Tibial artery (tissue), 4 donors: ENCODE results near the gene ADCY9.

Experiments used
- DNase-seq, 2 donors: peaks; one replicate each; pipeline ENCODE4 v3.0.0-alpha.2; 2019
- H3K27ac ChIP-seq, 2 donors: fragments of 200-600 bp; sonication (generic) in 1 of 2; 1 replicate in 1 of 2; 2 replicates in 1 of 2; pipeline ENCODE4 v1.5.1; 2018 to 2019; ENCODE audit warnings: mild to moderate bottlenecking in 1 of 2
- H3K27me3 ChIP-seq, 2 donors: fragments of 200-600 bp; sonication (generic) in 1 of 2; one replicate each; pipeline versions ENCODE4 v1.5.1 to v1.6.0; 2016 to 2019
- H3K36me3 ChIP-seq, 3 donors: fragments of 200-600 bp; sonication (generic) in 2 of 3; one replicate each; pipeline ENCODE4 v1.5.1; 2016 to 2019; ENCODE audit warnings: mild to moderate bottlenecking in 2 of 3
- H3K4me1 ChIP-seq, 4 donors: fragments of 200-600 bp; sonication (generic) in 2 of 4; 1 replicate in 3 of 4; 2 replicates in 1 of 4; pipeline ENCODE4 v1.5.1; 2016 to 2019
- H3K4me3 ChIP-seq, 2 donors: fragments of 200-600 bp; sonication (generic) in 1 of 2; 1 replicate in 1 of 2; 2 replicates in 1 of 2; pipeline ENCODE4 v1.5.1; 2018 to 2019; ENCODE audit warnings: mild to moderate bottlenecking in 2 of 2
- H3K9me3 ChIP-seq, 3 donors: fragments of 200-600 bp; sonication (generic) in 1 of 3; one replicate each; pipeline ENCODE4 v1.5.1; 2016 to 2019
- CTCF ChIP-seq, 2 experiments: fragments of 200-600 bp in 1 of 2; fragments of 450-650 bp in 1 of 2; IDR thresholded peaks; one replicate each; pipeline ENCODE4 v1.5.1; 2017 to 2019; ENCODE audit warnings: antibody characterized with exemption in 2 of 2, mild to moderate bottlenecking in 1 of 2, moderate library complexity in 1 of 2
- intact Hi-C: fragments of 100-400 bp; cut with DNase I; formaldehyde crosslinking; loops from one replicate; pipeline ENCODE4 v1.15.0; 2023; ENCODE audit warnings: low total_unique reads

The ADCY9 gene

GRCh38 chr16:4103745-4104144 is 12.5 kb downstream of the ADCY9 start:
- no peak overlapping the region for H3K4me3 ChIP-seq
- DNase-seq: no peak
- no peaks in the 10 kb centered on the region for H3K27me3 ChIP-seq
- TF ChIP-seq CTCF (IDR thresholded peaks at IDR 0.05): no peak
- peaks cover 0 to 30% (median 12%) of the 10 kb centered on the region in 4 donors for H3K4me1 ChIP-seq
- H3K27ac ChIP-seq: no peak overlapping the region
- intact Hi-C loops: no loop called here
- H3K36me3 ChIP-seq: peaks cover 0 to 7% (median 0%) of the 10 kb centered on the region in 3 donors
- no peaks in the 10 kb centered on the region for H3K9me3 ChIP-seq

- Histone ChIP-seq H3K9me3 (no peaks in the 10 kb centered on the region), H3K27ac (peak overlapping the region; percentile 35 to 54), H3K4me1 (peaks cover 0 to 45% (median 13%) of the 10 kb centered on the region in 4 donors), H3K27me3 (no peaks in the 10 kb centered on the region), H3K36me3 (peaks cover 0 to 7% (median 0%) of the 10 kb centered on the region in 3 donors), H3K4me3 (peak overlapping the region; percentile 20 to 31)
- DNase-seq: peak; percentile 71 to 74
- no peak for TF ChIP-seq CTCF (IDR thresholded peaks at IDR 0.05)
- intact Hi-C loops: no loop called here
Observed at GRCh38 chr16:4101421-4102219, 14.6 kb downstream of the ADCY9 start.

- Histone ChIP-seq H3K27ac (no peak overlapping the region), H3K4me1 (peaks cover 0 to 60% (median 16%) of the 10 kb centered on the region in 4 donors)
Observed at GRCh38 chr16:4098501-4098900, 17.7 kb downstream of the ADCY9 start.

GRCh38 chr16:4097826-4098240 is 18.4 kb downstream of the ADCY9 start:
- DNase-seq: peak; percentile 7 to 55
- no peak overlapping the region for H3K27ac ChIP-seq
- no peak for TF ChIP-seq CTCF (IDR thresholded peaks at IDR 0.05)
- no peak overlapping the region for H3K4me3 ChIP-seq
- no peaks in the 10 kb centered on the region for H3K27me3 ChIP-seq
- no peaks in the 10 kb centered on the region for H3K9me3 ChIP-seq
- peaks cover 0 to 67% (median 17%) of the 10 kb centered on the region in 4 donors for H3K4me1 ChIP-seq
- intact Hi-C loops: no loop called here
- no peaks in the 10 kb centered on the region for H3K36me3 ChIP-seq

More at GRCh38 chr16:4098501-4098900, 17.7 kb downstream of the ADCY9 start:
- Histone ChIP-seq H3K4me3 (no peak overlapping the region), H3K27me3 (no peaks in the 10 kb centered on the region), H3K36me3 (peaks cover 0 to under 1% (median 0%) of the 10 kb centered on the region in 3 donors), H3K9me3 (no peaks in the 10 kb centered on the region)
- no peak for TF ChIP-seq CTCF (IDR thresholded peaks at IDR 0.05)
- intact Hi-C loops: no loop called here
- DNase-seq: peak; percentile 6 to 39

GRCh38 chr16:4096509-4096908 is 19.7 kb downstream of the ADCY9 start:
- H3K4me1 ChIP-seq: peaks cover 0 to 67% (median 22%) of the 10 kb centered on the region in 4 donors
- no peak overlapping the region for H3K27ac ChIP-seq
- no peaks in the 10 kb centered on the region for H3K36me3 ChIP-seq
- H3K4me3 ChIP-seq: no peak overlapping the region
- intact Hi-C loops: no loop called here
- H3K27me3 ChIP-seq: no peaks in the 10 kb centered on the region
- no peaks in the 10 kb centered on the region for H3K9me3 ChIP-seq
- no peak for DNase-seq
- no peak for TF ChIP-seq CTCF (IDR thresholded peaks at IDR 0.05)
